Ectodermal cell (in vitro differentiated cells): ENCODE measurements around the gene NR5A2.

Experiments used
- H3K27ac ChIP-seq: 2 replicates; pipeline ENCODE4 v1.7.0; 2013; ENCODE audit warnings: mild to moderate bottlenecking, low read depth, low read length; ENCODE audit not compliant: insufficient read depth, poor library complexity, severe bottlenecking
- H3K27me3 ChIP-seq: 2 replicates; pipeline ENCODE4 v1.7.0; 2013; ENCODE audit warnings: mild to moderate bottlenecking, low read length; ENCODE audit not compliant: insufficient read depth, control insufficient read depth, poor library complexity, severe bottlenecking
- H3K36me3 ChIP-seq: one replicate; pipeline ENCODE4 v1.7.0; 2013; ENCODE audit warnings: low read length; ENCODE audit not compliant: control insufficient read depth, insufficient read depth
- H3K4me1 ChIP-seq: one replicate; pipeline ENCODE4 v1.7.0; 2013; ENCODE audit warnings: low read length; ENCODE audit not compliant: control insufficient read depth, insufficient read depth
- H3K4me3 ChIP-seq: 2 replicates; pipeline ENCODE4 v1.7.0; 2013; ENCODE audit warnings: low read depth, low read length, control low read depth; ENCODE audit not compliant: insufficient read depth
- H3K9me3 ChIP-seq: 2 replicates; pipeline ENCODE4 v1.7.0; 2013; ENCODE audit warnings: mild to moderate bottlenecking, low read length, moderate library complexity; ENCODE audit not compliant: control insufficient read depth
- WGBS, 2 experiments: methylation state at CpG; one replicate each; pipeline ENCODE4 v1.1.7; 2013; ENCODE audit warnings: missing lambda C conversion rate in 2 of 2; 5-methylcytosine and 5-hydroxymethylcytosine counted together

Gene NR5A2

GRCh38 chr1:200041337-200042118 lies 14.0 kb downstream of the NR5A2 start:
- 1% methylated on average over 35 of the region's 35 CpGs for WGBS, 2 experiments
- no peak overlapping the region for H3K27ac ChIP-seq
- peaks cover 92% of the 10 kb centered on the region for H3K27me3 ChIP-seq
- H3K9me3 ChIP-seq: no peaks in the 10 kb centered on the region
- H3K4me1 ChIP-seq: peaks cover 27% of the 10 kb centered on the region
- H3K36me3 ChIP-seq: no peaks in the 10 kb centered on the region
- H3K4me3 ChIP-seq: no peak overlapping the region

- Histone ChIP-seq H3K9me3 (no peaks in the 10 kb centered on the region), H3K27ac (no peak overlapping the region), H3K4me3 (no peak overlapping the region), H3K36me3 (no peaks in the 10 kb centered on the region), H3K27me3 (peaks cover 85% of the 10 kb centered on the region), H3K4me1 (peaks cover 27% of the 10 kb centered on the region)
- WGBS, 2 experiments: 0% methylated on average over 18 to 22 of the region's 22 CpGs
Observed at GRCh38 chr1:200042119-200042551, 14.6 kb downstream of the NR5A2 start.

- 0 to 1% methylated on average over 48 of the region's 48 CpGs for WGBS, 2 experiments
- peaks cover 27% of the 10 kb centered on the region for H3K4me1 ChIP-seq
- no peaks in the 10 kb centered on the region for H3K9me3 ChIP-seq
- H3K4me3 ChIP-seq: peak overlapping the region; percentile 7
- H3K36me3 ChIP-seq: no peaks in the 10 kb centered on the region
- no peak overlapping the region for H3K27ac ChIP-seq
- H3K27me3 ChIP-seq: peaks cover 79% of the 10 kb centered on the region
Observed at GRCh38 chr1:200042552-200043335, 15.2 kb downstream of the NR5A2 start.

GRCh38 chr1:200043336-200043668 lies 15.8 kb downstream of the NR5A2 start:
- Histone ChIP-seq H3K36me3 (no peaks in the 10 kb centered on the region), H3K9me3 (no peaks in the 10 kb centered on the region), H3K27me3 (peaks cover 74% of the 10 kb centered on the region), H3K4me1 (peaks cover 25% of the 10 kb centered on the region), H3K27ac (no peak overlapping the region), H3K4me3 (no peak overlapping the region)
- 18 to 23% methylated on average over 3 of the region's 3 CpGs for WGBS, 2 experiments

- WGBS, 2 experiments: 90 to 96% methylated on average over 1 to 2 of the region's 2 CpGs
- H3K9me3 ChIP-seq: no peaks in the 10 kb centered on the region
- no peak overlapping the region for H3K4me3 ChIP-seq
- H3K27me3 ChIP-seq: peaks cover 46% of the 10 kb centered on the region
- no peak overlapping the region for H3K27ac ChIP-seq
- H3K36me3 ChIP-seq: no peaks in the 10 kb centered on the region
- H3K4me1 ChIP-seq: peaks cover 12% of the 10 kb centered on the region
Observed at GRCh38 chr1:200046115-200046514, 18.6 kb downstream of the NR5A2 start.

- WGBS, 2 experiments: 2 to 7% methylated on average over 5 of the region's 5 CpGs
- H3K36me3 ChIP-seq: no peaks in the 10 kb centered on the region
- no peak overlapping the region for H3K4me3 ChIP-seq
- H3K27ac ChIP-seq: no peak overlapping the region
- H3K4me1 ChIP-seq: peaks cover 8% of the 10 kb centered on the region
- H3K27me3 ChIP-seq: peaks cover 24% of the 10 kb centered on the region
- no peaks in the 10 kb centered on the region for H3K9me3 ChIP-seq
Observed at GRCh38 chr1:200048244-200048643, 20.7 kb downstream of the NR5A2 start.

GRCh38 chr1:200049810-200050209 lies 22.3 kb downstream of the NR5A2 start:
- Histone ChIP-seq H3K27ac (no peak overlapping the region), H3K27me3 (peaks cover 9% of the 10 kb centered on the region), H3K4me1 (peaks cover 8% of the 10 kb centered on the region), H3K36me3 (no peaks in the 10 kb centered on the region), H3K9me3 (no peaks in the 10 kb centered on the region), H3K4me3 (no peak overlapping the region)
- WGBS, 2 experiments: 89 to 92% methylated on average over 7 of the region's 7 CpGs

- Histone ChIP-seq H3K36me3 (no peaks in the 10 kb centered on the region), H3K4me1 (peaks cover 8% of the 10 kb centered on the region), H3K9me3 (no peaks in the 10 kb centered on the region), H3K27me3 (no peaks in the 10 kb centered on the region), H3K27ac (no peak overlapping the region), H3K4me3 (no peak overlapping the region)
- WGBS, 2 experiments: 92 to 95% methylated on average over 4 of the region's 4 CpGs
Observed at GRCh38 chr1:200051620-200052019, 24.1 kb downstream of the NR5A2 start.

- H3K27ac ChIP-seq: no peak overlapping the region
- no peak overlapping the region for H3K4me3 ChIP-seq
- WGBS, 2 experiments: 93 to 100% methylated on average over 1 to 2 of the region's 2 CpGs
- H3K9me3 ChIP-seq: no peaks in the 10 kb centered on the region
- no peaks in the 10 kb centered on the region for H3K27me3 ChIP-seq
- H3K4me1 ChIP-seq: peaks cover 6% of the 10 kb centered on the region
- no peaks in the 10 kb centered on the region for H3K36me3 ChIP-seq
Observed at GRCh38 chr1:200053091-200053490, 25.6 kb downstream of the NR5A2 start.

- 92 to 93% methylated on average over 8 of the region's 8 CpGs for WGBS, 2 experiments
- Histone ChIP-seq H3K4me1 (peaks cover under 1% of the 10 kb centered on the region), H3K9me3 (no peaks in the 10 kb centered on the region), H3K27ac (no peak overlapping the region), H3K27me3 (no peaks in the 10 kb centered on the region), H3K36me3 (no peaks in the 10 kb centered on the region), H3K4me3 (no peak overlapping the region)
Observed at GRCh38 chr1:200053646-200054045, 26.1 kb downstream of the NR5A2 start.
